SK-N-SH treated with all-trans-retinoic acid at 6 μM for 48 hours (cell line): ENCODE data around the gene CFAP97D1.
A peak's percentile ranks its signal among the peaks of the same experiment; 100 is the strongest.

ENCODE experiments used
- ATAC-seq: fragments of 200-7000 bp; cut with Tn5 transposase; 3 replicates; pipeline ENCODE4 v1.9.1; 2020; ENCODE audit warnings: mild to moderate bottlenecking, moderate library complexity
- ARNTL ChIP-seq: fragments of 450-650 bp; formaldehyde crosslinking; IDR thresholded peaks from 2 replicates; pipeline ENCODE4 v1.5.0; 2020; ENCODE audit warnings: low read depth, mild to moderate bottlenecking, moderate library complexity, borderline replicate concordance
- BACH2 ChIP-seq: fragments of 250-450 bp; sonication (Bioruptor Pico); IDR thresholded peaks from 2 replicates; pipeline ENCODE4 v1.9.0; 2021; ENCODE audit warnings: mild to moderate bottlenecking, borderline replicate concordance
- CSDC2 ChIP-seq: fragments of 250-450 bp; sonication (Bioruptor Pico); IDR thresholded peaks from 2 replicates; pipeline ENCODE4 v1.5.0; 2020; ENCODE audit warnings: mild to moderate bottlenecking, moderate library complexity
- ESRRG ChIP-seq: fragments of 250-450 bp; sonication (Bioruptor Pico); IDR thresholded peaks from 2 replicates; pipeline ENCODE4 v1.6.1; 2021; ENCODE audit warnings: mild to moderate bottlenecking
- GLIS3 ChIP-seq: fragments of 250-450 bp; sonication (Bioruptor Pico); IDR thresholded peaks from 2 replicates; pipeline ENCODE4 v1.5.0; 2020; ENCODE audit warnings: mild to moderate bottlenecking, moderate library complexity
- ISL1 ChIP-seq: fragments of 250-450 bp; sonication (Bioruptor Pico); IDR thresholded peaks from 2 replicates; pipeline ENCODE4 v2.1.2; 2022; ENCODE audit warnings: mild to moderate bottlenecking, moderate library complexity
- PPARA ChIP-seq: fragments of 250-450 bp; sonication (Bioruptor Pico); IDR thresholded peaks from 2 replicates; pipeline ENCODE4 v1.5.0; 2020; ENCODE audit warnings: mild to moderate bottlenecking, borderline replicate concordance
- RARB ChIP-seq: fragments of 250-450 bp; sonication (Bioruptor Pico); IDR thresholded peaks from 2 replicates; pipeline ENCODE4 v1.8.0; 2021; ENCODE audit warnings: mild to moderate bottlenecking, moderate library complexity
- SNAI2 ChIP-seq: fragments of 250-450 bp; sonication (Bioruptor Pico); IDR thresholded peaks from 2 replicates; pipeline ENCODE4 v1.5.0; 2020; ENCODE audit warnings: mild to moderate bottlenecking, moderate library complexity
- TOX ChIP-seq: fragments of 250-450 bp; sonication (Bioruptor Pico); IDR thresholded peaks from 2 replicates; pipeline ENCODE4 v1.8.0; 2021; ENCODE audit warnings: mild to moderate bottlenecking, moderate library complexity, borderline replicate concordance
- ZC3H10 ChIP-seq: fragments of 250-450 bp; sonication (Bioruptor Pico); IDR thresholded peaks from 2 replicates; pipeline ENCODE4 v1.5.1; 2021; ENCODE audit warnings: mild to moderate bottlenecking, moderate library complexity
- ZFP3 ChIP-seq: fragments of 250-450 bp; sonication (Bioruptor Pico); IDR thresholded peaks from 2 replicates; pipeline ENCODE4 v1.5.0; 2020; ENCODE audit warnings: mild to moderate bottlenecking, moderate library complexity
- ZFP30 ChIP-seq: fragments of 450-650 bp; formaldehyde crosslinking; IDR thresholded peaks from 2 replicates; pipeline ENCODE4 v1.5.0; 2022; ENCODE audit warnings: mild to moderate bottlenecking, moderate library complexity
- ZNF565 ChIP-seq: fragments of 450-650 bp; formaldehyde crosslinking; conservative IDR thresholded peaks from 2 replicates; pipeline ENCODE4 v1.5.0; 2020; ENCODE audit warnings: low read depth, mild to moderate bottlenecking, moderate library complexity
- ZNF70 ChIP-seq: fragments of 450-650 bp; formaldehyde crosslinking; IDR thresholded peaks from 2 replicates; pipeline ENCODE4 v1.5.0; 2020; ENCODE audit warnings: mild to moderate bottlenecking, moderate library complexity
- TF ChIP-seq, protein P1 (sequence below): fragments of 250-450 bp; sonication (Bioruptor Pico); IDR thresholded peaks from 2 replicates; pipeline ENCODE4 v1.8.0; 2021; ENCODE audit warnings: low read depth, mild to moderate bottlenecking, moderate library complexity, borderline replicate concordance
- TF ChIP-seq, protein P2 (sequence below): fragments of 250-450 bp; sonication (Bioruptor Pico); IDR thresholded peaks from 2 replicates; pipeline ENCODE4 v1.5.1; 2020; ENCODE audit warnings: low read depth, mild to moderate bottlenecking, moderate library complexity
- TF ChIP-seq, protein P3 (sequence below): fragments of 250-450 bp; sonication (Bioruptor Pico); IDR thresholded peaks from 2 replicates; pipeline ENCODE4 v1.5.1; 2021; ENCODE audit warnings: mild to moderate bottlenecking, moderate library complexity
- TF ChIP-seq, protein P4 (sequence below): fragments of 250-450 bp; sonication (Bioruptor Pico); IDR thresholded peaks from 2 replicates; pipeline ENCODE4 v1.8.0; 2020; ENCODE audit warnings: mild to moderate bottlenecking, moderate library complexity, borderline replicate concordance

CFAP97D1 gene

DNA sequence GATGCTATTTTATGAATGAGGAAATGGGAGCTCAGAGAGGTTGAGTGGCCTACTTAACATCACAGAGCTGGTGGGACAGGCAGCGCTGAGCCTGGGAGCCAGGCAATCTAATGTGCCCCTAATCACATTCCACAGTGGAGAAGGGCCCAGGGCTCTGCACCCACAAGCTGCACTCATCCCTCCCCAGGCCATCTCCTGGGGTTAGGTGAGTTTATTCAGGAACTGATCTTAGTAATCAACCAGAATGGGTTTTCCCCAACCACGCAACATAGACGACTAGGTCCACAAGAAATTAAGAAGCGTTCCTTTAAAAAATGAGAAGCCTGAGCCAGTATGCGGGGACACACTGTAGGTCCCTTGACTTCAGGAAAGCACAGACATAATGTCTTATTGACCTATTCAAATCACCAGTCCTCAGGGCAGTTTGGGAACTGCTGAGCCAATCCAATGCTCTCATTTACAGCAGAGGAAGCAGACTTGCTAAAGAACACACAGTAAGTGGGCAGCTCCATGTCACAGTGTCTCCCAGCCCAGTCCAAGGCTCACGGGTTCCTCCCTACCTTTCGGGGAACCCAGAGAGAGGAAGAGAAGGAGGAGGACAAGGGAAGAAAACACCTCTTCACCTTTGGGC, 50.4 kb downstream of the CFAP97D1 start:
- ATAC-seq: no peak
- no peak for TF ChIP-seq ZC3H10 (CRISPR knock-in tag)
- no peak for TF ChIP-seq ZFP3 (CRISPR knock-in tag)
- no peak for TF ChIP-seq TOX
- TF ChIP-seq, all 23 proteins: peak for 0

DNA sequence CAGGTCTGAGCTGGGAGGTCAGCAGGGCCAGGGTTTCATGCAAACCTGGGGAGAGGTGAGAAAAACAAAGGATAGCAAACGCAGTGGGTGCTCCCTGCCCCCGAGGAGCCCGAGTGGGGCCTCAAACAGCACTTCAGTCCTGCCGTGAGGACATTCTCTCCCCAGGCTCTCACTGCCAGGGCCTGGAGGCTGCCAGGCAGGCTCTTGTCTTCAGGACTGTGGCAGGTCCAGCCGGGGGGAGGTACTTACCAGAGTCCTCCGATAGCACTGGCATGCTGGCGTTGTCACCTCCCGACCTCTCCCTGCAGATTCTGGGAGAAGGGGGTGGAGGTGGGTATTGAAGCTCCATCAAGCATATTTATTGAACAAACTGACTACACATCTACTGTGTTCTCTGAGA, 51.4 kb downstream of the CFAP97D1 start:
- ATAC-seq: no peak
- TF ChIP-seq, protein P1, sequence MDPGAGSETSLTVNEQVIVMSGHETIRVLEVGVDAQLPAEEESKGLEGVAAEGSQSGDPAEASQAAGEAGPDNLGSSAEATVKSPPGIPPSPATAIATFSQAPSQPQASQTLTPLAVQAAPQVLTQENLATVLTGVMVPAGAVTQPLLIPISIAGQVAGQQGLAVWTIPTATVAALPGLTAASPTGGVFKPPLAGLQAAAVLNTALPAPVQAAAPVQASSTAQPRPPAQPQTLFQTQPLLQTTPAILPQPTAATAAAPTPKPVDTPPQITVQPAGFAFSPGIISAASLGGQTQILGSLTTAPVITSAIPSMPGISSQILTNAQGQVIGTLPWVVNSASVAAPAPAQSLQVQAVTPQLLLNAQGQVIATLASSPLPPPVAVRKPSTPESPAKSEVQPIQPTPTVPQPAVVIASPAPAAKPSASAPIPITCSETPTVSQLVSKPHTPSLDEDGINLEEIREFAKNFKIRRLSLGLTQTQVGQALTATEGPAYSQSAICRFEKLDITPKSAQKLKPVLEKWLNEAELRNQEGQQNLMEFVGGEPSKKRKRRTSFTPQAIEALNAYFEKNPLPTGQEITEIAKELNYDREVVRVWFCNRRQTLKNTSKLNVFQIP (CRISPR knock-in tag): no peak
- TF ChIP-seq TOX: no peak
- TF ChIP-seq ESRRG (CRISPR knock-in tag): no peak
- no peak for TF ChIP-seq PPARA (CRISPR knock-in tag)
- TF ChIP-seq, protein P2, sequence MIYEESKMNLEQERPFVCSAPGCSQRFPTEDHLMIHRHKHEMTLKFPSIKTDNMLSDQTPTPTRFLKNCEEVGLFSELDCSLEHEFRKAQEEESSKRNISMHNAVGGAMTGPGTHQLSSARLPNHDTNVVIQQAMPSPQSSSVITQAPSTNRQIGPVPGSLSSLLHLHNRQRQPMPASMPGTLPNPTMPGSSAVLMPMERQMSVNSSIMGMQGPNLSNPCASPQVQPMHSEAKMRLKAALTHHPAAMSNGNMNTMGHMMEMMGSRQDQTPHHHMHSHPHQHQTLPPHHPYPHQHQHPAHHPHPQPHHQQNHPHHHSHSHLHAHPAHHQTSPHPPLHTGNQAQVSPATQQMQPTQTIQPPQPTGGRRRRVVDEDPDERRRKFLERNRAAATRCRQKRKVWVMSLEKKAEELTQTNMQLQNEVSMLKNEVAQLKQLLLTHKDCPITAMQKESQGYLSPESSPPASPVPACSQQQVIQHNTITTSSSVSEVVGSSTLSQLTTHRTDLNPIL (CRISPR knock-in tag): no peak
- TF ChIP-seq ZNF70 (CRISPR knock-in tag): no peak
- TF ChIP-seq RARB (CRISPR knock-in tag): no peak
- TF ChIP-seq ZFP3 (CRISPR knock-in tag): no peak
- TF ChIP-seq, protein P3, sequence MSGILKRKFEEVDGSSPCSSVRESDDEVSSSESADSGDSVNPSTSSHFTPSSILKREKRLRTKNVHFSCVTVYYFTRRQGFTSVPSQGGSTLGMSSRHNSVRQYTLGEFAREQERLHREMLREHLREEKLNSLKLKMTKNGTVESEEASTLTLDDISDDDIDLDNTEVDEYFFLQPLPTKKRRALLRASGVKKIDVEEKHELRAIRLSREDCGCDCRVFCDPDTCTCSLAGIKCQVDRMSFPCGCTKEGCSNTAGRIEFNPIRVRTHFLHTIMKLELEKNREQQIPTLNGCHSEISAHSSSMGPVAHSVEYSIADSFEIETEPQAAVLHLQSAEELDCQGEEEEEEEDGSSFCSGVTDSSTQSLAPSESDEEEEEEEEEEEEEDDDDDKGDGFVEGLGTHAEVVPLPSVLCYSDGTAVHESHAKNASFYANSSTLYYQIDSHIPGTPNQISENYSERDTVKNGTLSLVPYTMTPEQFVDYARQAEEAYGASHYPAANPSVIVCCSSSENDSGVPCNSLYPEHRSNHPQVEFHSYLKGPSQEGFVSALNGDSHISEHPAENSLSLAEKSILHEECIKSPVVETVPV: no peak
- no peak for TF ChIP-seq GLIS3 (CRISPR knock-in tag)
- TF ChIP-seq ARNTL (CRISPR knock-in tag): no peak
- TF ChIP-seq ZNF565: no peak

DNA sequence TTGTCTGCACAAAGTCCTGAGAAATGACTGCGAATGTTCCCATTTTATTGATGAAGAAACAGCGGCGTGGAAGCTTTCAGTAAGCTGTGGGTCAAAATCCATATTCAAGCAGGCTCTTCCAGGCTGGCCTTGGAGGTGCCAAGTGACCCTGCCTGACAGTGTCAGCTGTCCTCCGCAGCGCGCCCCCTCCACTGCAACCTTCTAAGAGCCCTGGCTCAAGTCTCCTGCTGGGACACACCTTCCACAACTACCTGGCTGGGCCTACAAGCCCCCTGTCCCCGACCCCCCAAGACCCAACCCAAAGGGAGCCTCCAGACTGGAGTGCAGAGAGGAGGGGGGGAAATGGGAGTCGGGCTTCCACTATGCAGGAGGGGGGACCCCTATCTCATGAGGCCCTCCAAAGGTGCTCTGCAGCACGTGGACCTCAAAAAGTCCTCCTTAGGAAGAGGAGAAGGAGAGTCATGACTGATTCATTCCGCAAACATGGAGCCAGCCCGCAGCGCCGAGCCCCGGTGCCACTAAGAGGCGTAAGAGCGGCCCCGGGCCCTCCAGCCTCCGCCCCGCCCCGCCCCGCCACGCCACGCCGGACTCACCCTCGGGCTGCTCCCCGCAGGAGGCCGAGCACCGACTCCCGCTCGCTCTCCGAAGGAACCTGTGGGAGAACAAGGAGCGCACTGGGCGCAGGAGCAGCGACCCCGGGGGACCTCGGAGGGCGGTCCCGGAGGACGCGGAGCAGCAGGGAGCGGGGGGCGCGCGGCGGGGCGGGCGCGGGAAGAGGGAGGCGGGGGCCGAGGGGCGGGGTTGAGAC, 52.1 kb downstream of the CFAP97D1 start:
- peak; percentile 82 for ATAC-seq
- TF ChIP-seq BACH2 (CRISPR knock-in tag): no peak
- TF ChIP-seq ESRRG (CRISPR knock-in tag): no peak
- TF ChIP-seq ZNF70 (CRISPR knock-in tag): no peak
- no peak for TF ChIP-seq CSDC2 (CRISPR knock-in tag)
- no peak for TF ChIP-seq TOX
- TF ChIP-seq ISL1: no peak

DNA sequence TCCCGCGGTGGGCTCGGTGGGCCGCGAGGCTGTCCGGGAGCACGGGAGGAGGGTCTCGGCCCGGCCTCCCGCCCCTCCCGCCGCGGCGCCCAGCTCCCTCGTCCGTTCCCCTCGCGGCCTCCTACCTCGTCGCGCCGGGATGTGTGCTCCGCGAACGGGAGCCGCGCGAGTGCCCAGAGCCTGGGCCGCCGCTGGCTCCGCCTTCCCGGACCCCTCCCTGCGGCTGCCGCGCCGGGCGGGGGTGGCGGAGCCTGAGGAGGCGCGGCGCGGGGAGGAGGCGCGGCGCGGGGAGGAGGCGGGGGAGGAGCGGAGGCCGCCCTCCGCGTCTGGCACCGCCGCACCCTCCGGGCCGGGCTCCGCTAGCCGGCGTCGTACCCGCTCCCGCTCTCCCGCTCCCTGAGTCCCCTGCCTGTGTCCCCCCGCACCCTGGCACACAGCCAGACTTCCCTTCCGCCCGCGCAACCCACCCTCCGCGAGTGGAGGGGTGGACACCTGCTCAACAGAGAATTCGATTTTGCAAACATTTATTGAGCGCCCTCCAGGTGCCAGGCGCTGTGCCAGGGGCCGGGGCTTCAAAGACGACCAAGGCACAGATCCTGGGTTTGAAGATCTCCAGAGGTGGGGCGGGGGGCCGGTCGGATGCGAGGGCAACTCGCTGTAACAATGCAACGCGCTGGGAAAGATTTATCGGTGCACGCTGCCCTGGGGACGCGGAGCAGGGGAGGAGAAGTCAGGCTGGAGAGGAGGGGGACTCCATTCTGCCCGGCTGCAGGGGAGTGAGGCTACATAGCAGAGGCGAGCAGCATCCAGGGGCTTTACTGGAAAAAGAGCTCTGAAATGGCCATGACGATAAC, 53.0 kb downstream of the CFAP97D1 start, which contains the start of gene MPP3:
Gene MPP3 (minus strand): TSS at position 171 of the 854 bp plus-strand sequence. CDS start 1,240 bp downstream, outside the sequence.
- ATAC-seq: peak; percentile 91

More for the DNA sequence above, 53.0 kb downstream of the CFAP97D1 start, which contains the start of gene MPP3:
- TF ChIP-seq RARB (CRISPR knock-in tag): no peak
- TF ChIP-seq CSDC2 (CRISPR knock-in tag): no peak
- no peak for TF ChIP-seq ZFP30 (CRISPR knock-in tag)
- TF ChIP-seq, protein P4, sequence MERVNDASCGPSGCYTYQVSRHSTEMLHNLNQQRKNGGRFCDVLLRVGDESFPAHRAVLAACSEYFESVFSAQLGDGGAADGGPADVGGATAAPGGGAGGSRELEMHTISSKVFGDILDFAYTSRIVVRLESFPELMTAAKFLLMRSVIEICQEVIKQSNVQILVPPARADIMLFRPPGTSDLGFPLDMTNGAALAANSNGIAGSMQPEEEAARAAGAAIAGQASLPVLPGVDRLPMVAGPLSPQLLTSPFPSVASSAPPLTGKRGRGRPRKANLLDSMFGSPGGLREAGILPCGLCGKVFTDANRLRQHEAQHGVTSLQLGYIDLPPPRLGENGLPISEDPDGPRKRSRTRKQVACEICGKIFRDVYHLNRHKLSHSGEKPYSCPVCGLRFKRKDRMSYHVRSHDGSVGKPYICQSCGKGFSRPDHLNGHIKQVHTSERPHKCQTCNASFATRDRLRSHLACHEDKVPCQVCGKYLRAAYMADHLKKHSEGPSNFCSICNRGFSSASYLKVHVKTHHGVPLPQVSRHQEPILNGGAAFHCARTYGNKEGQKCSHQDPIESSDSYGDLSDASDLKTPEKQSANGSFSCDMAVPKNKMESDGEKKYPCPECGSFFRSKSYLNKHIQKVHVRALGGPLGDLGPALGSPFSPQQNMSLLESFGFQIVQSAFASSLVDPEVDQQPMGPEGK (CRISPR knock-in tag): no peak
- no peak for TF ChIP-seq SNAI2 (CRISPR knock-in tag)
- no peak for TF ChIP-seq BACH2 (CRISPR knock-in tag)
